Hepatocyte (in vitro differentiated cells): Measurements from ENCODE around the gene CPT2. TPM values are rescaled to one million over a fixed set of nuclear protein-coding genes. Genes with fewer than 3 reads are reported as not detected.

Experiments used
- DNase-seq: peaks from one replicate; pipeline ENCODE4 v3.0.0-alpha.2; 2016; ENCODE audit warnings: low spot score
- H2AFZ ChIP-seq: fragments of 200-600 bp; sonication (generic); 2 replicates; pipeline ENCODE4 v1.6.0; 2016; ENCODE audit warnings: antibody characterized with exemption, mild to moderate bottlenecking
- H3K27ac ChIP-seq: fragments of 200-600 bp; sonication (generic); 2 replicates; pipeline ENCODE4 v1.5.1; 2016; ENCODE audit warnings: mild to moderate bottlenecking
- H3K27me3 ChIP-seq: fragments of 200-600 bp; sonication (generic); 2 replicates; pipeline ENCODE4 v1.6.1; 2016
- H3K36me3 ChIP-seq: fragments of 200-600 bp; sonication (generic); replicated peaks from 2 replicates; pipeline ENCODE4 v1.5.1; 2016; ENCODE audit warnings: low read depth; ENCODE audit not compliant: insufficient read depth
- H3K4me1 ChIP-seq: fragments of 200-600 bp; sonication (generic); 2 replicates; pipeline ENCODE4 v1.5.1; 2016; ENCODE audit warnings: mild to moderate bottlenecking, moderate library complexity; ENCODE audit not compliant: insufficient read depth
- H3K4me2 ChIP-seq: fragments of 200-600 bp; sonication (generic); 2 replicates; pipeline ENCODE4 v1.6.0; 2016
- H3K4me3 ChIP-seq: fragments of 200-600 bp; sonication (generic); 2 replicates; pipeline ENCODE4 v1.5.1; 2016; ENCODE audit warnings: mild to moderate bottlenecking
- H3K79me2 ChIP-seq: fragments of 200-600 bp; sonication (generic); 2 replicates; pipeline ENCODE4 v1.6.0; 2017; ENCODE audit warnings: mild to moderate bottlenecking
- H3K9me2 ChIP-seq: fragments of 200-600 bp; sonication (generic); replicated peaks from 2 replicates; pipeline ENCODE4 v1.6.0; 2017; ENCODE audit warnings: mild to moderate bottlenecking; ENCODE audit not compliant: insufficient read depth
- H3K9me3 ChIP-seq: fragments of 200-600 bp; sonication (generic); 2 replicates; pipeline ENCODE4 v1.5.1; 2016; ENCODE audit warnings: low read depth, mild to moderate bottlenecking
- H4K20me1 ChIP-seq: fragments of 200-600 bp; sonication (generic); 2 replicates; pipeline ENCODE4 v1.6.0; 2016; ENCODE audit warnings: mild to moderate bottlenecking; ENCODE audit not compliant: insufficient read depth, poor library complexity, severe bottlenecking
- EZH2 ChIP-seq: fragments of 200-600 bp; sonication (generic); IDR thresholded peaks from 2 replicates; pipeline ENCODE4 v1.6.1; 2016; ENCODE audit warnings: antibody characterized with exemption, mild to moderate bottlenecking, borderline replicate concordance
- EZH2phosphoT487 ChIP-seq: fragments of 200-600 bp; sonication (generic); IDR thresholded peaks from one replicate; pipeline ENCODE4 v1.6.1; 2018; ENCODE audit warnings: antibody characterized with exemption, mild to moderate bottlenecking, low read depth, moderate library complexity; ENCODE audit not compliant: unreplicated experiment, severe bottlenecking
- WGBS: methylation state at CpG from one replicate; pipeline ENCODE4 v1.1.6; 2016; ENCODE audit warnings: low lambda C conversion rate; ENCODE audit errors: missing lambda C conversion rate; 5-methylcytosine and 5-hydroxymethylcytosine counted together
- polyA plus RNA-seq: library from polyadenylated mRNA; unstranded; fragments of >200 nt; fragmentation: Nextera tagmentation; extraction: Ambion mirVana; gene quantifications from 2 replicates; pipeline ENCODE4 v1.2.1, GENCODE V29; 2016
- total RNA-seq: library from RNA; depleted of rRNA; stranded (reverse); fragments of >200 nt; gene quantifications from 2 replicates; pipeline ENCODE4 v1.2.3, GENCODE V29; 2014
- TF ChIP-seq, protein P1 (sequence below): fragments of 200-600 bp; sonication (generic); IDR thresholded peaks from 2 replicates; pipeline ENCODE4 v1.5.1; 2016; ENCODE audit warnings: antibody characterized with exemption, mild to moderate bottlenecking; ENCODE audit not compliant: poor library complexity

The CPT2 gene
- total RNA-seq, result 25.0 and 29.3 TPM in 2 replicates
- 22.8 and 29.1 TPM in 2 replicates for polyA plus RNA-seq

DNA sequence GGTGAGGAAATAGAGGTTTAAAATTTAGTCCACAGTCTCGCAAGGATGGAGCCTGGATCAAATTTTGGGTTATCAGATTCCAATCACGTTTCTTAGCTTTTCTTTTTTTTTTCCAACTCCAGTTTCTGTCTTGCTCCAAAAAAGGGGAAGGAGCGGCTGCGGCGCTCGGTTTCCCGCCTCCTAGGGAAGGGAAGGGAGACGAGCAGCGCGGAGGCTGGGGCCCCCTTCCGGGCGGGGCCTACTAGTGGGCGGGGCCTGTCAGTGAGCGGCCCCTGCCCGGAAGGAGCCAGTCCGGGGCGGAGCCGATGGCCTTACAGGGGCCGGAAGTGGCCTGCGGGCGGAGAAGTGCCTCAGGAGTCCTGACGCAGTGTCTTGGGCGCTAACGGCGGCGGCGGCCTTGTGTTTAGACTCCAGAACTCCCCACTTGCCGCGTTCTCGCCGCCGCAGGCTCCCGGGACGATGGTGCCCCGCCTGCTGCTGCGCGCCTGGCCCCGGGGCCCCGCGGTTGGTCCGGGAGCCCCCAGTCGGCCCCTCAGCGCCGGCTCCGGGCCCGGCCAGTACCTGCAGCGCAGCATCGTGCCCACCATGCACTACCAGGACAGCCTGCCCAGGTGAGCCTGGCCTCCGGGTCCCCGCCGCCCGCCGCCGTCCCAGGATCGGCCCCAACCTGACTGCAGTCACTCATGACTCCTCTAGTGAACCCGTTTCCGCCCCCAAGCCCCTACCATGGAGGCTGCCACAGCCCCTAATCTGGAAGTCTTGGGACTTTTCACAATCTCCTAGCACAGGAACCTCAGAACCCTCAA is at the start of gene CPT2:
CPT2 (plus strand) TSS at position 340 of the 806 bp plus-strand sequence; CDS start at position 460, 120 bp downstream.
- Histone ChIP-seq H3K27ac (peak within 1 kb of the TSS; percentile 97), H4K20me1 (no peaks in the 10 kb centered on the region), H2AFZ (peak within 1 kb of the TSS; percentile 69), H3K4me1 (peaks cover 20% of the 10 kb centered on the region), H3K36me3 (no peaks in the 10 kb centered on the region), H3K27me3 (no peaks in the 10 kb centered on the region), H3K4me2 (peak within 1 kb of the TSS; percentile 88), H3K9me2 (no peaks in the 10 kb centered on the region), H3K4me3 (peak within 1 kb of the TSS; percentile 68), H3K79me2 (peaks cover 35% of the 10 kb centered on the region), H3K9me3 (no peaks in the 10 kb centered on the region)
- 1% methylated on average over 46 of the region's 57 CpGs for WGBS
- DNase-seq, result peak; percentile 97
- TF ChIP-seq, protein P1, sequence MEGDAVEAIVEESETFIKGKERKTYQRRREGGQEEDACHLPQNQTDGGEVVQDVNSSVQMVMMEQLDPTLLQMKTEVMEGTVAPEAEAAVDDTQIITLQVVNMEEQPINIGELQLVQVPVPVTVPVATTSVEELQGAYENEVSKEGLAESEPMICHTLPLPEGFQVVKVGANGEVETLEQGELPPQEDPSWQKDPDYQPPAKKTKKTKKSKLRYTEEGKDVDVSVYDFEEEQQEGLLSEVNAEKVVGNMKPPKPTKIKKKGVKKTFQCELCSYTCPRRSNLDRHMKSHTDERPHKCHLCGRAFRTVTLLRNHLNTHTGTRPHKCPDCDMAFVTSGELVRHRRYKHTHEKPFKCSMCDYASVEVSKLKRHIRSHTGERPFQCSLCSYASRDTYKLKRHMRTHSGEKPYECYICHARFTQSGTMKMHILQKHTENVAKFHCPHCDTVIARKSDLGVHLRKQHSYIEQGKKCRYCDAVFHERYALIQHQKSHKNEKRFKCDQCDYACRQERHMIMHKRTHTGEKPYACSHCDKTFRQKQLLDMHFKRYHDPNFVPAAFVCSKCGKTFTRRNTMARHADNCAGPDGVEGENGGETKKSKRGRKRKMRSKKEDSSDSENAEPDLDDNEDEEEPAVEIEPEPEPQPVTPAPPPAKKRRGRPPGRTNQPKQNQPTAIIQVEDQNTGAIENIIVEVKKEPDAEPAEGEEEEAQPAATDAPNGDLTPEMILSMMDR, result no peak
- TF ChIP-seq EZH2phosphoT487, result no peak
- TF ChIP-seq EZH2, result no peak

DNA sequence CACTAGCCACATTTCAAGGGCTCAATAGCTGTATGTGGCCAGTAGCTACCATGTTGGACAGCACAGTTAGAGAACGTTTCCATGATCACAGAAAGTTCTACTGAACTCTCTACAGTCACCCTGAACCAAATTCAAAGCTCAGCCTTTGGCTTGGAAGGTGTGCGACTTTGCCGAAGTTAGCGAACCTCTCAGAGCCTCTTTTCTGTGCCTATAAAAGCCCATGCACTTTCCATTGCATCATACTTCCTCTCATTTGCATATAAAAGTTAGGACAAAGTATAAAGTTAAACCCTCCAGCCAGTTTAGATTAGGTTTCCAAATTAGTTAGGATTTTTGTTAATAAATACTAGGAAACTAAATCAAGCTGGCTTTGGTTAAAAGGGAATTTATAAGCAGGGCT is 49.5 kb upstream of the CPT2 start:
- Histone ChIP-seq H3K9me3 (no peaks in the 10 kb centered on the region), H3K4me1 (peaks cover 21% of the 10 kb centered on the region), H3K79me2 (no peaks in the 10 kb centered on the region), H3K4me2 (no peak overlapping the region), H3K9me2 (no peaks in the 10 kb centered on the region), H4K20me1 (no peaks in the 10 kb centered on the region), H3K4me3 (no peak overlapping the region), H3K27me3 (no peaks in the 10 kb centered on the region), H3K36me3 (no peaks in the 10 kb centered on the region), H3K27ac (peak overlapping the region; percentile 95), H2AFZ (no peak overlapping the region)
- WGBS, result 49% methylated on average over 4 of the region's 4 CpGs
- DNase-seq, result no peak
- TF ChIP-seq EZH2phosphoT487, result no peak
- no peak for TF ChIP-seq EZH2
- TF ChIP-seq, protein P1, result no peak

GRCh38 chr1:53148123-53148522 is 48.5 kb upstream of the CPT2 start:
- WGBS, result 76% methylated on average over 3 of the region's 3 CpGs
- H2AFZ ChIP-seq, result no peak overlapping the region

More at GRCh38 chr1:53148123-53148522, 48.5 kb upstream of the CPT2 start:
- Histone ChIP-seq H3K79me2 (no peaks in the 10 kb centered on the region), H3K27ac (no peak overlapping the region), H3K4me1 (peaks cover 21% of the 10 kb centered on the region), H3K27me3 (no peaks in the 10 kb centered on the region), H3K4me3 (no peak overlapping the region), H3K36me3 (no peaks in the 10 kb centered on the region), H4K20me1 (no peaks in the 10 kb centered on the region), H3K9me3 (no peaks in the 10 kb centered on the region), H3K4me2 (no peak overlapping the region), H3K9me2 (no peaks in the 10 kb centered on the region)
- no peak for DNase-seq
- TF ChIP-seq, protein P1, result no peak
- TF ChIP-seq EZH2phosphoT487 (no peak), EZH2 (no peak)
